Nephron (organoid): ENCODE data around the gene ZNF275.
"Not testable (repeated sequence)": the region's sequence is repeated elsewhere in the genome, so short reads cannot be mapped to it uniquely, and the experiment has no call there.

Experiments
- H3K27ac Mint-ChIP-seq, 3 experiments: 2 replicates each; pipeline ENCODE4 v1.8.0; 2020; ENCODE audit warnings: mixed read lengths in 3 of 3, mild to moderate bottlenecking in 2 of 3, moderate library complexity in 1 of 3
- H3K27me3 Mint-ChIP-seq: 2 replicates; pipeline ENCODE4 v1.8.0; 2021; ENCODE audit warnings: low read depth, mild to moderate bottlenecking, moderate library complexity, mixed read lengths
- H3K36me3 Mint-ChIP-seq: 2 replicates; pipeline ENCODE4 v1.8.0; 2020; ENCODE audit warnings: low read depth, mixed read lengths
- H3K4me1 Mint-ChIP-seq: 2 replicates; pipeline ENCODE4 v1.8.0; 2020; ENCODE audit warnings: mixed read lengths
- H3K4me3 Mint-ChIP-seq, 3 experiments: 2 replicates each; pipeline ENCODE4 v1.8.0; 2020; ENCODE audit warnings: mild to moderate bottlenecking in 3 of 3, mixed read lengths in 3 of 3, moderate library complexity in 2 of 3
- H3K9me3 Mint-ChIP-seq: 2 replicates; pipeline ENCODE4 v1.8.0; 2020; ENCODE audit warnings: mixed read lengths
- TF ChIP-seq, protein P1 (sequence below), 3 experiments: fragments of 200-600 bp; sonication (generic); IDR thresholded peaks; one replicate each; pipeline ENCODE4 v1.5.0; 2021; ENCODE audit warnings: antibody characterized with exemption in 3 of 3; ENCODE audit not compliant: unreplicated experiment in 3 of 3

The ZNF275 gene

DNA sequence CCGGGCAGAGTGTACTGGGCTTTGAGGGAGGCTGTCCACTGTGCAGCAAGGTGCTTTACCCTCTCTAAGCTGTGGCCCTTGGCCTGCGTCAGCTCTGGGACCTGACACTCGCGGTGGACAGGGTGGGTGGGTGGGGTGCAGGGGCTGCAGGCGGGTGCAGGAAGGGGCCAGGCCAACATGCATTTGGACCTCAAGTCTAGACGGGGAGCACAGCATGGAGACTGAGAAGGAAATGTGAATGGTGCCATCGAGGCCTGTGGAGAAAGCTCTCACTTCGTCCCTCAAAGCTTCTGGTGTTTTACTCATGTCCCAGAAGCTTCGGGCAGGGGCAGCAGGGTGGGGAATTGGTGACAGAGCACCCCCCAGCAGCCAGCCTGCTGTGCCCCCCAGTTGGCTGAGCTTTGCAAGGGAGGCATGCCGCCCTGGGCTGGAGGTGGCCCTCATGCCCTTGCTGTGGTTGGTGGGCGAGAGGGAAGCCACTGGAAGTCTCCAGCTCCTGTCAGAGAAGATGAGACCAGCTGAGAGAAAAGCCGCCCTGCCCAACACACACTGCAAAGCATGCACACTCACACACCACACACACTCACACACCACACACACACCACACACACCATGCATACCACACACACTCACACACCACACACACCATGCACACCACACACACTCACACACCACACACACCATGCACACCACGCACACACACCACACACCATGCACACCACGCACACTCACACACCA is 54.9 kb downstream of the ZNF275 start:
- Mint-ChIP-seq H3K9me3 (no peaks in the 10 kb centered on the region), H3K36me3 (no peaks in the 10 kb centered on the region), H3K27me3 (peaks cover 4% of the 10 kb centered on the region), H3K4me1 (no peaks in the 10 kb centered on the region), H3K4me3 (no peak overlapping the region), H3K27ac (no peak overlapping the region)
- TF ChIP-seq, protein P1, sequence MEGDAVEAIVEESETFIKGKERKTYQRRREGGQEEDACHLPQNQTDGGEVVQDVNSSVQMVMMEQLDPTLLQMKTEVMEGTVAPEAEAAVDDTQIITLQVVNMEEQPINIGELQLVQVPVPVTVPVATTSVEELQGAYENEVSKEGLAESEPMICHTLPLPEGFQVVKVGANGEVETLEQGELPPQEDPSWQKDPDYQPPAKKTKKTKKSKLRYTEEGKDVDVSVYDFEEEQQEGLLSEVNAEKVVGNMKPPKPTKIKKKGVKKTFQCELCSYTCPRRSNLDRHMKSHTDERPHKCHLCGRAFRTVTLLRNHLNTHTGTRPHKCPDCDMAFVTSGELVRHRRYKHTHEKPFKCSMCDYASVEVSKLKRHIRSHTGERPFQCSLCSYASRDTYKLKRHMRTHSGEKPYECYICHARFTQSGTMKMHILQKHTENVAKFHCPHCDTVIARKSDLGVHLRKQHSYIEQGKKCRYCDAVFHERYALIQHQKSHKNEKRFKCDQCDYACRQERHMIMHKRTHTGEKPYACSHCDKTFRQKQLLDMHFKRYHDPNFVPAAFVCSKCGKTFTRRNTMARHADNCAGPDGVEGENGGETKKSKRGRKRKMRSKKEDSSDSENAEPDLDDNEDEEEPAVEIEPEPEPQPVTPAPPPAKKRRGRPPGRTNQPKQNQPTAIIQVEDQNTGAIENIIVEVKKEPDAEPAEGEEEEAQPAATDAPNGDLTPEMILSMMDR (IDR thresholded peaks at IDR 0.05; ENCODE audit: unreplicated experiment in 3 of 3) = no peak

- not testable (repeated sequence) for H3K36me3 Mint-ChIP-seq, H3K27me3 Mint-ChIP-seq, H3K27ac Mint-ChIP-seq, H3K4me1 Mint-ChIP-seq, H3K4me3 Mint-ChIP-seq, H3K9me3 Mint-ChIP-seq
Measured at GRCh38 chrX:153389460-153389768, 55.5 kb downstream of the ZNF275 start.

DNA sequence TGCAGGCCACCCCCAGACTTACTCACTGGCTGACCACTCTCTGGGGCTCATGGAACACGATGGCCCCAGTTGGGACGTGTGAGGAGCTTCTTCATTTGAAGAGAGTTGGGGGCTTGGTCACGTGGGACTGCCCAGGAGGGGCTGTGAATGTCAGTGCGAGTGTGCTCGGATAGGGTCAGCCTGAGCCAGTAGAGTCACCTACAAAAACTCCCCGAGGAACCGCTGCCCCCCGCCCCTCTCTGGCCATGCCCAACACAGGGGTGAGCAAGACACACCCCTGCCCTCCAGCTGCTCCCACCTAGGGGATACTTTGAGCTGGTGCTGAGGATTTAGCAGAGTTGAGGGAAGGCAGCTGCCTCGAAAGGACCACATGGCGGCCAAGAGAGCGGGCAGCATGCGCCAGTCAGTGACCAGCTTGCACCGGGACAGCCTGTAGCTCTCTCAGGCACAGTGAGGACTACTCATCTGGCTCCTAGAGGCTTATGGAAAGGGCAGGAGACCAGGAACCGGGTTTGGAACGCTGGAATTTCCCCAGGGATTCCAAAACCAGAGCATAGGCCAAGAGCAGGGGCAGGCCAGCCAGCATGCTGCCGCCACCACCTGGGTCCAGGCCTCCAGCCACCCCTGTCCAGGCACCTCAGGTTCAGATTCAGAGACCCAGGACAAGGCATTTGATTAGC is 58.8 kb downstream of the ZNF275 start:
- peaks cover 9% of the 10 kb centered on the region for H3K27me3 Mint-ChIP-seq
- H3K4me1 Mint-ChIP-seq = peaks cover 4% of the 10 kb centered on the region
- H3K9me3 Mint-ChIP-seq = peaks cover 7% of the 10 kb centered on the region
- no peak overlapping the region for H3K27ac Mint-ChIP-seq
- H3K36me3 Mint-ChIP-seq = no peaks in the 10 kb centered on the region
- H3K4me3 Mint-ChIP-seq = no peak overlapping the region
- TF ChIP-seq, protein P1 (IDR thresholded peaks at IDR 0.05; ENCODE audit: unreplicated experiment in 3 of 3) = no peak

DNA sequence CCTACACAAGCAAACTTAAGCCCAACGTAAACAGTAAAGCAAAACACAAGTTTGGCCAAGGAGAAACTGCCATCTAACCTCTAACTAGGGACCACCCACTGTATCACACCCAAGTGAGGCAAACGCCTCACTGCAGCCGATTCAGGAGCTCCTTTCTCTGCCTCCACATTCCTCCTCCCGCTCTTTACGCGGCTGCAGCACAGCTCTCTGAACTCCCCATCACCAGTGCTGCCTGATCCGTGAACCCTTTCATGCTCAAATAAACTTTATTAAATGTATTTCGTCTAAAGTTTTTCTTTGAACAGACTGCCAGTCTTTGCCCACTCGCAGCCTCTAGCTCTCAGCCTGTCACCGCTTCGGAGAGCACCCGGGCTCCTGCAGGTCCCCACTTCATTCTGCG is 60.7 kb downstream of the ZNF275 start:
- Mint-ChIP-seq H3K4me3 (no peak overlapping the region), H3K36me3 (no peaks in the 10 kb centered on the region), H3K27ac (no peak overlapping the region), H3K9me3 (peaks cover 14% of the 10 kb centered on the region), H3K4me1 (peaks cover 4% of the 10 kb centered on the region), H3K27me3 (peaks cover 9% of the 10 kb centered on the region)
- TF ChIP-seq, protein P1 (IDR thresholded peaks at IDR 0.05; ENCODE audit: unreplicated experiment in 3 of 3) = no peak

- peaks cover 16% of the 10 kb centered on the region for H3K9me3 Mint-ChIP-seq
- H3K4me3 Mint-ChIP-seq = no peak overlapping the region
- H3K27me3 Mint-ChIP-seq = peaks cover 9% of the 10 kb centered on the region
- H3K36me3 Mint-ChIP-seq = no peaks in the 10 kb centered on the region
- H3K4me1 Mint-ChIP-seq = peaks cover 4% of the 10 kb centered on the region
- TF ChIP-seq, protein P1 (IDR thresholded peaks at IDR 0.05; ENCODE audit: unreplicated experiment in 3 of 3) = no peak
- no peak overlapping the region for H3K27ac Mint-ChIP-seq
Measured at GRCh38 chrX:153395613-153396319, 61.8 kb downstream of the ZNF275 start.

DNA sequence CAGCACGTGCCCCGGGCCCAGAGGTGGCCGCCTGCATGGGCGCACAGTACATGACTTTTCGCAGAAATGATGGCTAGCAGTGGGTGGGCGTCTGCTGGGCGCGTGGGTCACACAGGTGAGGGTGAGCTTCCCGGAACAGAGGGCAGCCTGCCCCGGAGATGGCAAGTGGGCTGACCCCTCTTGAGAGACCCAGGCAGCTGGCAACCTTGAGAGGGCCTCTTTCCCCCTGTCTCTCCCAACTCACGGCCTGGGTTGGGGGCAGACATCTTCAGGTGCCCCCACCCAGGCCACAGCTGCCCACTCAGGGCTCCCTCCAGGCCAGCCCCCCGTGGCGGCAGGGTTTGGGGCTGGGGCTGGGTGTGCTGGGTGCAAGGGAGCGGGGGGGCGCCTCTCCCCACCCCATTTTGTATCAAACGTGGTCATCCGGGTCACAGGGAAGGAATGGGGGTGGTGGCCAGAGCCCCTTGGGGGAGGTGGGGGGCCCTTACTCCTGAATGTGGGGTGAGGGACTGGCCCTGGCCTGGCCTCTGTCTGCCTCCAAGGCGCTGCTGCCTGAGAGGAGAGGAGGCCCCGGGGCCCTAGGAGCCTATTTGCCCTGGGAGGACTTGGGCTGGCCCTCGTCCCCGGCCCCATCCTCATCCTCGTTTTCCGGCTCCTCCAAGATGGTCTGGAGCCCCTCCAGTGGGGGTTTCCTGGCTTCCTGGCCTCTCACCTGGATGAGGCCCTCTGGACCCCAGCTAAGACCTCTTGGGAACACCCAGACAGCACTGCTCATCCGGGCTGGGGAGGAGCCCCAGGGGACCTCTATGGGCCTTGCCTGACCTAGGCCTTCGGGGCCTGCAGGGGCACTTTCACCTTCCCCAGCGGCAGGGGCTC is 62.6 kb downstream of the ZNF275 start:
- Mint-ChIP-seq H3K36me3 (no peaks in the 10 kb centered on the region), H3K27me3 (peaks cover 9% of the 10 kb centered on the region), H3K4me1 (peaks cover 4% of the 10 kb centered on the region), H3K9me3 (peaks cover 21% of the 10 kb centered on the region), H3K27ac (no peak overlapping the region), H3K4me3 (no peak overlapping the region)
- TF ChIP-seq, protein P1 (IDR thresholded peaks at IDR 0.05; ENCODE audit: unreplicated experiment in 3 of 3) = no peak
